ENCODE measurements around the gene ZBED3.

- TF ChIP-seq, protein P1, sequence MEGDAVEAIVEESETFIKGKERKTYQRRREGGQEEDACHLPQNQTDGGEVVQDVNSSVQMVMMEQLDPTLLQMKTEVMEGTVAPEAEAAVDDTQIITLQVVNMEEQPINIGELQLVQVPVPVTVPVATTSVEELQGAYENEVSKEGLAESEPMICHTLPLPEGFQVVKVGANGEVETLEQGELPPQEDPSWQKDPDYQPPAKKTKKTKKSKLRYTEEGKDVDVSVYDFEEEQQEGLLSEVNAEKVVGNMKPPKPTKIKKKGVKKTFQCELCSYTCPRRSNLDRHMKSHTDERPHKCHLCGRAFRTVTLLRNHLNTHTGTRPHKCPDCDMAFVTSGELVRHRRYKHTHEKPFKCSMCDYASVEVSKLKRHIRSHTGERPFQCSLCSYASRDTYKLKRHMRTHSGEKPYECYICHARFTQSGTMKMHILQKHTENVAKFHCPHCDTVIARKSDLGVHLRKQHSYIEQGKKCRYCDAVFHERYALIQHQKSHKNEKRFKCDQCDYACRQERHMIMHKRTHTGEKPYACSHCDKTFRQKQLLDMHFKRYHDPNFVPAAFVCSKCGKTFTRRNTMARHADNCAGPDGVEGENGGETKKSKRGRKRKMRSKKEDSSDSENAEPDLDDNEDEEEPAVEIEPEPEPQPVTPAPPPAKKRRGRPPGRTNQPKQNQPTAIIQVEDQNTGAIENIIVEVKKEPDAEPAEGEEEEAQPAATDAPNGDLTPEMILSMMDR (conservative IDR thresholded peaks at IDR 0.05; ENCODE audit: low read depth, low read length): no peak
- TF ChIP-seq EZH2phosphoT487 (IDR thresholded peaks at IDR 0.05; ENCODE audit: borderline replicate concordance, low read length): no peak
These were observed 757 bp downstream of the ZBED3 start for GRCh38 chr5:77086368-77086688.

Measured in PC-3 (cell line).